ENCODE data around the gene GGT6.

The GGT6 gene

GRCh38 chr17:4523946-4524345 is 36.4 kb downstream of the GGT6 start:
- no peak for DNase-seq (ENCODE audit: low spot score)

- DNase-seq (ENCODE audit: low spot score) = no peak
Measured at GRCh38 chr17:4522661-4523060, 37.7 kb downstream of the GGT6 start.

- no peak for DNase-seq (ENCODE audit: low spot score)
Measured at GRCh38 chr17:4520894-4521600, 39.3 kb downstream of the GGT6 start.

- no peak for DNase-seq (ENCODE audit: low spot score)
Measured at GRCh38 chr17:4520060-4520893, 40.1 kb downstream of the GGT6 start.

- DNase-seq (ENCODE audit: low spot score) = no peak
Measured at GRCh38 chr17:4519361-4519788, 41.0 kb downstream of the GGT6 start.

GRCh38 chr17:4518901-4519300 is 41.5 kb downstream of the GGT6 start:
- no peak for DNase-seq (ENCODE audit: low spot score)

- DNase-seq (ENCODE audit: low spot score) = no peak
Measured at GRCh38 chr17:4516735-4517134, 43.6 kb downstream of the GGT6 start.

GRCh38 chr17:4515501-4515900 is 44.9 kb downstream of the GGT6 start:
- no peak for DNase-seq (ENCODE audit: low spot score)

- no peak for DNase-seq (ENCODE audit: low spot score)
Measured at GRCh38 chr17:4514779-4515178, 45.6 kb downstream of the GGT6 start.

- no peak for DNase-seq (ENCODE audit: low spot score)
Measured at GRCh38 chr17:4514206-4514605, 46.2 kb downstream of the GGT6 start.

- no peak for DNase-seq (ENCODE audit: low spot score)
Measured at GRCh38 chr17:4513113-4514032, 47.0 kb downstream of the GGT6 start.

- DNase-seq (ENCODE audit: low spot score) = no peak
Measured at GRCh38 chr17:4512156-4513112, 47.9 kb downstream of the GGT6 start.

- no peak for DNase-seq (ENCODE audit: low spot score)
Measured at GRCh38 chr17:4511199-4511932, 49.0 kb downstream of the GGT6 start.

- no peak for DNase-seq (ENCODE audit: low spot score)
Measured at GRCh38 chr17:4510618-4510941, 49.8 kb downstream of the GGT6 start.

GRCh38 chr17:4509923-4510617 is 50.3 kb downstream of the GGT6 start:
- DNase-seq (ENCODE audit: low spot score) = no peak

GRCh38 chr17:4509401-4509800 is 51.0 kb downstream of the GGT6 start:
- no peak for DNase-seq (ENCODE audit: low spot score)

GRCh38 chr17:4508207-4508606 is 52.2 kb downstream of the GGT6 start:
- DNase-seq (ENCODE audit: low spot score) = no peak

GRCh38 chr17:4507361-4508111 is 52.8 kb downstream of the GGT6 start:
- no peak for DNase-seq (ENCODE audit: low spot score)

Data from putamen (tissue), 1 donor.